GM18508 (cell line): ENCODE data around the gene RP2.

Experiments
- ATAC-seq: cut with Tn5 transposase; IDR thresholded peaks from one replicate; pipeline ENCODE4 v1.9.1; 2021; ENCODE audit warnings: moderate number of reproducible peaks; ENCODE audit not compliant: insufficient read depth, unreplicated experiment

The RP2 gene

GRCh38 chrX:46836701-46837557, at the start of gene RP2:
Gene RP2 (plus strand): TSS chrX:46837043. CDS start chrX:46837101, 58 bp downstream.
- peak; percentile 66 for ATAC-seq

GRCh38 chrX:46788902-46789301, 47.9 kb upstream of the RP2 start:
- ATAC-seq, result no peak

GRCh38 chrX:46791927-46792809, 44.7 kb upstream of the RP2 start:
- ATAC-seq, result peak; percentile 53

GRCh38 chrX:46792810-46793188, 44.0 kb upstream of the RP2 start:
- no peak for ATAC-seq

GRCh38 chrX:46793386-46794143, 43.3 kb upstream of the RP2 start:
- no peak for ATAC-seq

- ATAC-seq, result no peak
Measured at GRCh38 chrX:46796574-46797191, 40.2 kb upstream of the RP2 start.

GRCh38 chrX:46803140-46803539, 33.7 kb upstream of the RP2 start:
- no peak for ATAC-seq

- no peak for ATAC-seq
Measured at GRCh38 chrX:46805270-46805669, 31.6 kb upstream of the RP2 start.

- no peak for ATAC-seq
Measured at GRCh38 chrX:46811121-46811520, 25.7 kb upstream of the RP2 start.

GRCh38 chrX:46812445-46812844, 24.4 kb upstream of the RP2 start:
- ATAC-seq, result no peak

- ATAC-seq, result no peak
Measured at GRCh38 chrX:46814966-46815365, 21.9 kb upstream of the RP2 start.

- no peak for ATAC-seq
Measured at GRCh38 chrX:46819136-46819535, 17.7 kb upstream of the RP2 start.

- no peak for ATAC-seq
Measured at GRCh38 chrX:46820391-46821100, 16.3 kb upstream of the RP2 start.

GRCh38 chrX:46823481-46823880, 13.4 kb upstream of the RP2 start:
- no peak for ATAC-seq

- no peak for ATAC-seq
Measured at GRCh38 chrX:46831765-46832327, 5.0 kb upstream of the RP2 start.

GRCh38 chrX:46837558-46838485, 979 bp downstream of the RP2 start:
- no peak for ATAC-seq

- ATAC-seq, result no peak
Measured at GRCh38 chrX:46838486-46838870, 1.6 kb downstream of the RP2 start.

- no peak for ATAC-seq
Measured at GRCh38 chrX:46838974-46839480, 2.2 kb downstream of the RP2 start.
